ENCODE data around the gene CRYBG3.

GRCh38 chr3:97960993-97961766 is 139.4 kb downstream of the CRYBG3 start:
- no peak for TF ChIP-seq CTCF (IDR thresholded peaks at IDR 0.05)
- no peak for TF ChIP-seq ZFX (IDR thresholded peaks at IDR 0.05; ENCODE audit: borderline replicate concordance)
